Measurements from ENCODE around the gene RARRES1. TPM values are rescaled to one million over a fixed set of nuclear protein-coding genes. Genes with fewer than 3 reads are reported as not detected.

RARRES1 gene
- total RNA-seq, 3 donors from 2014 or later: 3.5 to 568 (median 403) TPM

DNA sequence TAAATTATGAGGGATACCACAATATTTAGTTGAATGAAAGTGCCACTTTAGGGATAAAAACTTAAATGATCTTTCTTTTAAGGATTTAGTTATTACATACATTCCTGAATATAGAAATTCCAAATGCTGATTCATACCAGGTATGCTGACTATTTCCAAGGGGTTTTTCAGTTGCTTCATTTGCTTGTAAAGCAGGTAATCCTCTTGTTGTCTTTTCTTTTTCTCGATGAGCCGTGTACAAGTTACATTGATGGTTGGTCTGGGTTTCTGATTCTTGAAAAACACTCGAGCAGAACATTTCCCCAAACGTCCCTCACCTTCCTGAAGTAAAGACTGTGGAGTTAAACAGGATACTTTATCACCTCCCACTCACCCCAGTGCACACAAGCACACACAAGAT is 21.7 kb downstream of the RARRES1 start:
- no peak for DNase-seq (ENCODE audit: low spot score in 2 of 2)
- H3K4me1 ChIP-seq: no peaks in the 10 kb centered on the region
- no peaks in the 10 kb centered on the region for H3K27me3 ChIP-seq
- intact Hi-C loops (cut with DNase I; ENCODE audit: low total_unique reads): no loop called here
- TF ChIP-seq POLR2A (IDR thresholded peaks at IDR 0.05) (no peak), POLR2AphosphoS5 (IDR thresholded peaks at IDR 0.05) (no peak)
- TF ChIP-seq, protein P1, sequence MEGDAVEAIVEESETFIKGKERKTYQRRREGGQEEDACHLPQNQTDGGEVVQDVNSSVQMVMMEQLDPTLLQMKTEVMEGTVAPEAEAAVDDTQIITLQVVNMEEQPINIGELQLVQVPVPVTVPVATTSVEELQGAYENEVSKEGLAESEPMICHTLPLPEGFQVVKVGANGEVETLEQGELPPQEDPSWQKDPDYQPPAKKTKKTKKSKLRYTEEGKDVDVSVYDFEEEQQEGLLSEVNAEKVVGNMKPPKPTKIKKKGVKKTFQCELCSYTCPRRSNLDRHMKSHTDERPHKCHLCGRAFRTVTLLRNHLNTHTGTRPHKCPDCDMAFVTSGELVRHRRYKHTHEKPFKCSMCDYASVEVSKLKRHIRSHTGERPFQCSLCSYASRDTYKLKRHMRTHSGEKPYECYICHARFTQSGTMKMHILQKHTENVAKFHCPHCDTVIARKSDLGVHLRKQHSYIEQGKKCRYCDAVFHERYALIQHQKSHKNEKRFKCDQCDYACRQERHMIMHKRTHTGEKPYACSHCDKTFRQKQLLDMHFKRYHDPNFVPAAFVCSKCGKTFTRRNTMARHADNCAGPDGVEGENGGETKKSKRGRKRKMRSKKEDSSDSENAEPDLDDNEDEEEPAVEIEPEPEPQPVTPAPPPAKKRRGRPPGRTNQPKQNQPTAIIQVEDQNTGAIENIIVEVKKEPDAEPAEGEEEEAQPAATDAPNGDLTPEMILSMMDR (IDR thresholded peaks at IDR 0.05): no peak
- H3K36me3 ChIP-seq: no peaks in the 10 kb centered on the region
- H3K9me3 ChIP-seq: no peaks in the 10 kb centered on the region
- no peak overlapping the region for H3K27ac ChIP-seq
- H3K4me3 ChIP-seq: no peak overlapping the region

DNA sequence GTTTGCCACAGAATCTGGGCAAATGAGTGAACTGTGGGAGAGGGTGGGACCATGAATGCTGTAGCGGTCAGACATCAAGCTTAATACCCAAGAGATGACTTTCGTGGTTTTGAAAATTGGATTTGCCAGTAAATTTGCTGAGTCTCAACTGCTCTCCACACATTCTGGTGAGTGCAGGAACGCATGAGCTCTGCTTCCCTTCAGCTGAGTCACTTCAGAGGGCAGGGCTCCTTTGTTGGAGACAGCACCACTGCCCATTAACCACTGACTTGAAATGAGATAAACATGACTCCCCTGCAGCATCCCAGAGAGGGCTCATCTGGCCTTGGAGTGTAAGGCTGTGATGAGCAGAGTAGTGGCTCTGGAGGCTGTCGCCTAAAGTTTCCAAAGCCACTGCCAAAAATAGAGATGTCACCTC is 22.6 kb downstream of the RARRES1 start:
- no peaks in the 10 kb centered on the region for H3K9me3 ChIP-seq
- H3K4me3 ChIP-seq: no peak overlapping the region
- H3K27me3 ChIP-seq: no peaks in the 10 kb centered on the region
- H3K27ac ChIP-seq: no peak overlapping the region
- no peak for TF ChIP-seq POLR2A (IDR thresholded peaks at IDR 0.05)
- TF ChIP-seq, protein P1 (IDR thresholded peaks at IDR 0.05): no peak
- TF ChIP-seq POLR2AphosphoS5 (IDR thresholded peaks at IDR 0.05): no peak
- DNase-seq (ENCODE audit: low spot score in 2 of 2): no peak
- intact Hi-C loops (cut with DNase I; ENCODE audit: low total_unique reads): no loop called here
- no peaks in the 10 kb centered on the region for H3K4me1 ChIP-seq
- no peaks in the 10 kb centered on the region for H3K36me3 ChIP-seq

DNA sequence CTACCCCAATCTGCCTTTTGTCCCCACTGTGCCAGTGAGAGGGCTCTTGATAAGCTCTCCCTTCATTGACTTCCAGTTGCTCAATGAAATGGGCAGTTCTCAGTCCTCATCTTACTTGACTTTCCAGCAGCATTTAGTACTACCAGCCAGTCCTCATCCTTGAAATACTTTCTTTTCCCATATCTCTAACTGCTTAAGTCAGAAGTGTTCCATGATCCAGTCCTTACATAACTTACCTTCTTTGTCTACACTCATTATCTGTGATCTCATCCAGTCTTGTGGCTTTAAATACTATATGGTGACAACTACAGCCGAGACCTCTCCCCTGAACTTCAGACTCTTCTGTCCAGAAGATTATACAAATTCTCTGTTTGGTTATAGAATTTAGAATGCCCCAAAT is 28.7 kb downstream of the RARRES1 start:
- no peaks in the 10 kb centered on the region for H3K27me3 ChIP-seq
- no peak for TF ChIP-seq POLR2A (IDR thresholded peaks at IDR 0.05)
- TF ChIP-seq POLR2AphosphoS5 (IDR thresholded peaks at IDR 0.05): no peak
- TF ChIP-seq, protein P1 (IDR thresholded peaks at IDR 0.05): no peak
- no peak overlapping the region for H3K4me3 ChIP-seq
- no peak overlapping the region for H3K27ac ChIP-seq
- no peak for DNase-seq (ENCODE audit: low spot score in 2 of 2)
- no peaks in the 10 kb centered on the region for H3K4me1 ChIP-seq
- no peaks in the 10 kb centered on the region for H3K9me3 ChIP-seq
- intact Hi-C loops (cut with DNase I; ENCODE audit: low total_unique reads): no loop called here
- no peaks in the 10 kb centered on the region for H3K36me3 ChIP-seq

DNA sequence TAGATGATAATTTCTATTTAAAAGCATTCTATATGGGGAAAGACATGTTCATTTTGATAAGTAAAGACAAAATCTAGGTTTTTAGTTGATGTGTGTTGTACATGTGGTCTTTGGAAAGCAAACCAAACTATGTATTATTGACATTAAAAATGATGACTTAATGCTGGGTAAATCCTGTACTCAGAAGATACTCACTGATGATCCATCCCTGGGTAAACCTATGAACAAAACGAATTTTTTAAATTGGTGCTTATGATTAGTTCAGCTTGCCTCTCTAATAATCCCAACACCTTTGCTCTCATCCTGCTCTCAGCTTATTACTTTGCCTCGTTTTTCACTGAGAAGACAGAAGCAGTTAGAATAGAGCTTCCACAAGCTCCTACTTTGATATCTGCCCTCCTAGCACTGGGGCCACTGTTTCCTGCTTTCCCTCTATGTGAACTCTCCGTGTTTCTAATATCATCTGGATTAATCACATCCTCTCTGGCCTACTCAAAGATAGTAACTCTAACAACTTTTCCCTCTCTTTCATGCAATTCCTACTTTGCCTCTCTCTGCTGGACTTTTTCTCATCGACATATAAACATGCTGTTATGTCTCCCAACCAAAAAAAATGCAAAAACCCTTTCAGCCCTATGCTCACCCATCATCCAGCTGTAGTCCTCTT is 29.3 kb downstream of the RARRES1 start:
- Histone ChIP-seq H3K4me3 (no peak overlapping the region), H3K4me1 (no peaks in the 10 kb centered on the region), H3K9me3 (no peaks in the 10 kb centered on the region), H3K27ac (no peak overlapping the region), H3K36me3 (no peaks in the 10 kb centered on the region), H3K27me3 (no peaks in the 10 kb centered on the region)
- TF ChIP-seq, protein P1 (IDR thresholded peaks at IDR 0.05): no peak
- TF ChIP-seq POLR2AphosphoS5 (IDR thresholded peaks at IDR 0.05): no peak
- no peak for TF ChIP-seq POLR2A (IDR thresholded peaks at IDR 0.05)
- intact Hi-C loops (cut with DNase I; ENCODE audit: low total_unique reads): no loop called here
- no peak for DNase-seq (ENCODE audit: low spot score in 2 of 2)

DNA sequence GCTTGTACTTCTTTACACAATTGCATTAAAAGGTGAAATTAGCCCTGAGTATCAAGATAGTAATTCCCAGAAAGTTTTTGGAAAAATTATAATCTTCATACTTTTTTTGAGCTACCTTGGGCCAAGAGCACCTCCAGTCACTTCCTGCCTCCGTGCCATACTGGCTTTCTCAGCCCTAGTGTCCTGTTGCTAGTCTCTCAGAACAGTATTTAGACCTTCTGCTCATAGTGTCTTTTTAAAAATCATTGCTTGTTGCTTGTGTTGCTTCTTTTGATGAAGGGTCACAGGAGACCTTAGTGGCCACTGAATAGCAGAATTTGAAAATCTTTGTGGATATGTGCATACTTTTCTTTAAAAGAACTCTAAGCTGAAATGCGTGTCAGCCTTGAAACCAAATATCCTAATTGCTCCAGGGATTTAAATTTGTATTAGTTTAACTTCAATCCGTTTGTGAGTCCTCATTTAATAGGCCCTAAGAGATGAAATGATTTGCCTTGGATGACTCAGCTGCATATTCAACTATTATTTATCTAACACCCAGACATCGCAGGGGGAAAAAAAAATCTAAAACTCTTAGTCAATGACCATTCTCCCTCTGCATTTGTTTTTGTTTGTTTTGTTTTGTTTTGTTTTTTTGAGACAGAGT is 30.7 kb downstream of the RARRES1 start:
- H3K4me1 ChIP-seq: no peaks in the 10 kb centered on the region
- no peak overlapping the region for H3K4me3 ChIP-seq
- no peaks in the 10 kb centered on the region for H3K27me3 ChIP-seq
- DNase-seq (ENCODE audit: low spot score in 2 of 2): no peak
- no peaks in the 10 kb centered on the region for H3K9me3 ChIP-seq
- no peaks in the 10 kb centered on the region for H3K36me3 ChIP-seq
- no peak for TF ChIP-seq POLR2A (IDR thresholded peaks at IDR 0.05)
- H3K27ac ChIP-seq: no peak overlapping the region
- intact Hi-C loops (cut with DNase I; ENCODE audit: low total_unique reads): no loop called here

Measured in breast epithelium (tissue), 4 donors.